Measurements from ENCODE around the gene PRSS50.

PRSS50 gene

GRCh38 chr3:46685446-46685845, 32.2 kb downstream of the PRSS50 start:
- no peak for TF ChIP-seq NFIC (IDR thresholded peaks at IDR 0.05)
- TF ChIP-seq TAF1 (IDR thresholded peaks at IDR 0.05; ENCODE audit: low read depth) = no peak
- no peak for TF ChIP-seq USF1 (IDR thresholded peaks at IDR 0.05)
- no peak for TF ChIP-seq FOXM1 (IDR thresholded peaks at IDR 0.05; ENCODE audit: borderline replicate concordance, low read depth)
- TF ChIP-seq RAD21 (IDR thresholded peaks at IDR 0.05; ENCODE audit: low read depth) = no peak
- no peak for TF ChIP-seq EGR1 (IDR thresholded peaks at IDR 0.05)
- TF ChIP-seq YY1 (IDR thresholded peaks at IDR 0.05; ENCODE audit: low read depth) = no peak
- TF ChIP-seq TCF12 (IDR thresholded peaks at IDR 0.05; ENCODE audit: low read depth) = no peak
- TF ChIP-seq ZBTB7A (IDR thresholded peaks at IDR 0.05; ENCODE audit: low read depth) = no peak
- TF ChIP-seq, protein P1, sequence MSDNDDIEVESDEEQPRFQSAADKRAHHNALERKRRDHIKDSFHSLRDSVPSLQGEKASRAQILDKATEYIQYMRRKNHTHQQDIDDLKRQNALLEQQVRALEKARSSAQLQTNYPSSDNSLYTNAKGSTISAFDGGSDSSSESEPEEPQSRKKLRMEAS (IDR thresholded peaks at IDR 0.05) = no peak
- no peak for TF ChIP-seq EP300 (IDR thresholded peaks at IDR 0.05; ENCODE audit: borderline replicate concordance)
- no peak for TF ChIP-seq CREB1 (IDR thresholded peaks at IDR 0.05; ENCODE audit: low read depth)

DNA sequence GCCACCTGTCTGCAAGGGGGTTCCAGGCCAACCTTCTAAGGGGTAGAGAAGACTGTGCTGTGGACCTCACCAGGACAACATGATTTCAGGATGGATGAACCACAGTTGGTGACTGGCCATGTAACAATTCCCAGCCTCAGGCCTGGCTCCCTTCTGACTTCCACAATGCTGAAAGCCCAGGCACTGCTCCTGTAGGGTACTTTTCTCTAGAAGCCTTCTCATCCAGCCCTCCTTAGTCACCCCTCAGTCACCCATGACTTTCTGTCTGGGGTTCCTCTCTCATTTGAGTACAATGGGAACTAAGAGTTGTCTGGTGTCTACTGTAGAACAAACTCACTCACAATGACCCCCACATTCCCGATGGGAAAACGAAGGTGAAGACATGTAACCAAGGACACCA, 32.8 kb downstream of the PRSS50 start:
- TF ChIP-seq, protein P2, sequence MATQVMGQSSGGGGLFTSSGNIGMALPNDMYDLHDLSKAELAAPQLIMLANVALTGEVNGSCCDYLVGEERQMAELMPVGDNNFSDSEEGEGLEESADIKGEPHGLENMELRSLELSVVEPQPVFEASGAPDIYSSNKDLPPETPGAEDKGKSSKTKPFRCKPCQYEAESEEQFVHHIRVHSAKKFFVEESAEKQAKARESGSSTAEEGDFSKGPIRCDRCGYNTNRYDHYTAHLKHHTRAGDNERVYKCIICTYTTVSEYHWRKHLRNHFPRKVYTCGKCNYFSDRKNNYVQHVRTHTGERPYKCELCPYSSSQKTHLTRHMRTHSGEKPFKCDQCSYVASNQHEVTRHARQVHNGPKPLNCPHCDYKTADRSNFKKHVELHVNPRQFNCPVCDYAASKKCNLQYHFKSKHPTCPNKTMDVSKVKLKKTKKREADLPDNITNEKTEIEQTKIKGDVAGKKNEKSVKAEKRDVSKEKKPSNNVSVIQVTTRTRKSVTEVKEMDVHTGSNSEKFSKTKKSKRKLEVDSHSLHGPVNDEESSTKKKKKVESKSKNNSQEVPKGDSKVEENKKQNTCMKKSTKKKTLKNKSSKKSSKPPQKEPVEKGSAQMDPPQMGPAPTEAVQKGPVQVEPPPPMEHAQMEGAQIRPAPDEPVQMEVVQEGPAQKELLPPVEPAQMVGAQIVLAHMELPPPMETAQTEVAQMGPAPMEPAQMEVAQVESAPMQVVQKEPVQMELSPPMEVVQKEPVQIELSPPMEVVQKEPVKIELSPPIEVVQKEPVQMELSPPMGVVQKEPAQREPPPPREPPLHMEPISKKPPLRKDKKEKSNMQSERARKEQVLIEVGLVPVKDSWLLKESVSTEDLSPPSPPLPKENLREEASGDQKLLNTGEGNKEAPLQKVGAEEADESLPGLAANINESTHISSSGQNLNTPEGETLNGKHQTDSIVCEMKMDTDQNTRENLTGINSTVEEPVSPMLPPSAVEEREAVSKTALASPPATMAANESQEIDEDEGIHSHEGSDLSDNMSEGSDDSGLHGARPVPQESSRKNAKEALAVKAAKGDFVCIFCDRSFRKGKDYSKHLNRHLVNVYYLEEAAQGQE (IDR thresholded peaks at IDR 0.05; ENCODE audit: low read depth) = no peak
- TF ChIP-seq YY1 (IDR thresholded peaks at IDR 0.05; ENCODE audit: low read depth) (no peak), CEBPB (IDR thresholded peaks at IDR 0.05) (no peak), TCF12 (IDR thresholded peaks at IDR 0.05; ENCODE audit: low read depth) (no peak), RAD21 (IDR thresholded peaks at IDR 0.05; ENCODE audit: low read depth) (no peak), TEAD4 (IDR thresholded peaks at IDR 0.05) (no peak), NFIC (IDR thresholded peaks at IDR 0.05) (no peak), ZBTB7A (IDR thresholded peaks at IDR 0.05; ENCODE audit: low read depth) (no peak), EGR1 (IDR thresholded peaks at IDR 0.05) (no peak), USF1 (IDR thresholded peaks at IDR 0.05) (no peak), TAF1 (IDR thresholded peaks at IDR 0.05; ENCODE audit: low read depth) (no peak)

GRCh38 chr3:46682974-46683373, 34.7 kb downstream of the PRSS50 start:
- TF ChIP-seq, protein P1 (IDR thresholded peaks at IDR 0.05) = no peak
- no peak for TF ChIP-seq TCF12 (IDR thresholded peaks at IDR 0.05; ENCODE audit: low read depth)
- TF ChIP-seq FOXM1 (IDR thresholded peaks at IDR 0.05; ENCODE audit: borderline replicate concordance, low read depth) = no peak
- no peak for TF ChIP-seq CEBPB (IDR thresholded peaks at IDR 0.05)
- TF ChIP-seq EP300 (IDR thresholded peaks at IDR 0.05; ENCODE audit: borderline replicate concordance) = no peak
- no peak for TF ChIP-seq TAF1 (IDR thresholded peaks at IDR 0.05; ENCODE audit: low read depth)
- no peak for TF ChIP-seq EGR1 (IDR thresholded peaks at IDR 0.05)
- TF ChIP-seq, protein P2 (IDR thresholded peaks at IDR 0.05; ENCODE audit: low read depth) = no peak
- TF ChIP-seq RAD21 (IDR thresholded peaks at IDR 0.05; ENCODE audit: low read depth) = no peak
- no peak for TF ChIP-seq CREB1 (IDR thresholded peaks at IDR 0.05; ENCODE audit: low read depth)

- TF ChIP-seq RAD21 (IDR thresholded peaks at IDR 0.05; ENCODE audit: low read depth) (no peak), EGR1 (IDR thresholded peaks at IDR 0.05) (no peak), NFIC (IDR thresholded peaks at IDR 0.05) (no peak), TCF12 (IDR thresholded peaks at IDR 0.05; ENCODE audit: low read depth) (no peak), TEAD4 (IDR thresholded peaks at IDR 0.05) (no peak), TAF1 (IDR thresholded peaks at IDR 0.05; ENCODE audit: low read depth) (no peak), YY1 (IDR thresholded peaks at IDR 0.05; ENCODE audit: low read depth) (no peak), CREB1 (IDR thresholded peaks at IDR 0.05; ENCODE audit: low read depth) (no peak), USF1 (IDR thresholded peaks at IDR 0.05) (no peak), CEBPB (IDR thresholded peaks at IDR 0.05) (no peak), ZBTB7A (IDR thresholded peaks at IDR 0.05; ENCODE audit: low read depth) (no peak), FOXM1 (IDR thresholded peaks at IDR 0.05; ENCODE audit: borderline replicate concordance, low read depth) (no peak), EP300 (IDR thresholded peaks at IDR 0.05; ENCODE audit: borderline replicate concordance) (no peak)
- TF ChIP-seq, protein P2 (IDR thresholded peaks at IDR 0.05; ENCODE audit: low read depth) = no peak
- TF ChIP-seq, protein P1 (IDR thresholded peaks at IDR 0.05) = no peak
These were observed 35.7 kb downstream of the PRSS50 start for GRCh38 chr3:46681856-46682540.

All from Ishikawa (cell line).